MM.1S (cell line): ENCODE results near the gene FAM53C.

ENCODE experiments used
- DNase-seq: peaks from one replicate; pipeline ENCODE4 v3.0.0-alpha.2; 2015
- H2AFZ ChIP-seq: fragments of 300-600 bp; sonication (generic); 2 replicates; pipeline ENCODE4 v1.6.0; 2016; ENCODE audit warnings: antibody characterized with exemption, low read length
- H3F3A ChIP-seq: fragments of 300-600 bp; sonication (generic); 2 replicates; pipeline ENCODE4 v1.6.1; 2016; ENCODE audit warnings: mild to moderate bottlenecking, antibody characterized with exemption, low read length, moderate library complexity, mixed read lengths; ENCODE audit not compliant: insufficient read depth
- H3K27ac ChIP-seq: fragments of 300-600 bp; sonication (generic); 2 replicates; pipeline ENCODE4 v1.5.1; 2016; ENCODE audit warnings: mild to moderate bottlenecking, low read length
- H3K27me3 ChIP-seq: fragments of 300-600 bp; sonication (generic); replicated peaks from 2 replicates; pipeline ENCODE4 v1.6.0; 2016; ENCODE audit warnings: low read length; ENCODE audit not compliant: insufficient read depth
- H3K36me3 ChIP-seq: fragments of 300-600 bp; sonication (generic); replicated peaks from 2 replicates; pipeline ENCODE4 v1.6.1; 2016; ENCODE audit warnings: mild to moderate bottlenecking, low read length, mixed read lengths; ENCODE audit not compliant: insufficient read depth
- H3K4me1 ChIP-seq: fragments of 300-600 bp; sonication (generic); 2 replicates; pipeline ENCODE4 v1.6.1; 2016; ENCODE audit warnings: low read length, mixed read lengths
- H3K4me2 ChIP-seq: fragments of 300-600 bp; sonication (generic); 2 replicates; pipeline ENCODE4 v1.6.0; 2016; ENCODE audit warnings: low read depth, low read length
- H3K4me3 ChIP-seq: fragments of 300-600 bp; sonication (generic); 2 replicates; pipeline ENCODE4 v1.5.1; 2016; ENCODE audit warnings: low read length, mixed read lengths
- H3K79me2 ChIP-seq: fragments of 300-600 bp; sonication (generic); 2 replicates; pipeline ENCODE4 v1.6.1; 2016; ENCODE audit warnings: mixed run types, low read length, mixed read lengths
- H3K9ac ChIP-seq: fragments of 300-600 bp; sonication (generic); 2 replicates; pipeline ENCODE4 v1.6.1; 2016; ENCODE audit warnings: low read length, mixed read lengths
- H3K9me2 ChIP-seq: fragments of 300-600 bp; sonication (generic); replicated peaks from 2 replicates; pipeline ENCODE4 v1.6.1; 2016; ENCODE audit warnings: mild to moderate bottlenecking, low read length, mixed read lengths; ENCODE audit not compliant: insufficient read depth
- H3K9me3 ChIP-seq: fragments of 300-600 bp; sonication (generic); replicated peaks from 2 replicates; pipeline ENCODE4 v1.6.1; 2016; ENCODE audit warnings: mild to moderate bottlenecking, low read length, mixed read lengths; ENCODE audit not compliant: insufficient read depth
- H4K20me1 ChIP-seq: fragments of 300-600 bp; sonication (generic); 2 replicates; pipeline ENCODE4 v1.6.1; 2016; ENCODE audit warnings: mild to moderate bottlenecking, low read length, moderate library complexity, mixed read lengths; ENCODE audit not compliant: insufficient read depth
- EZH2 ChIP-seq: fragments of 300-600 bp; sonication (generic); optimal IDR thresholded peaks from 2 replicates; pipeline ENCODE3; 2017; ENCODE audit warnings: low read depth, mild to moderate bottlenecking, antibody characterized with exemption, low read length, mixed read lengths
- EZH2phosphoT487 ChIP-seq: fragments of 300-600 bp; sonication (generic); IDR thresholded peaks from 2 replicates; pipeline ENCODE4 v1.6.1; 2018; ENCODE audit warnings: antibody characterized with exemption, low read length
- TF ChIP-seq, protein P1 (sequence below): fragments of 300-600 bp; sonication (generic); IDR thresholded peaks from 2 replicates; pipeline ENCODE4 v1.5.1; 2016; ENCODE audit warnings: antibody characterized with exemption, low read length, mixed read lengths

FAM53C gene

DNA sequence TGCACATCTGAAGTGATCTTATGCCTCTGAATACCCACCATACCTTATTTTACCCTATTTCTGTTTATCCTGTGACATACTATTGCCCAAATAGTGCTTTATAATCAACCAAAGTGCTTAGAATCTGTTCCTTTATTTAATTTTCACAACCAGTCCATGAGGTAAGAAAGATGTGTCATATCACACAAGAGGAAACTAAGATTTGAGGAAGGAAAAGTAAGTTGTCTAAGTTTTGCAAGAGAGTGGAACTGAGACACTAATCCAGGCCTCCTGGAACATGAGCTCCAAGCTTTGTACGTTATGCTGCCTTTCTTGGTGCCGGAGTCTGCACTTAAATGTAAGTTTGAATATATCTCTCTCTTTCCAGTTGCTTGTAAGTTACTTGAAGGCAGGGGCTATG is 31.6 kb downstream of the FAM53C start:
- H3K4me2 ChIP-seq, result no peak overlapping the region
- no peaks in the 10 kb centered on the region for H3K9me2 ChIP-seq
- peaks cover 22% of the 10 kb centered on the region; the same call in 1 of the 2 replicates for H4K20me1 ChIP-seq
- H3K79me2 ChIP-seq, result peaks cover 85% of the 10 kb centered on the region
- no peak for DNase-seq
- TF ChIP-seq EZH2phosphoT487 (no peak), EZH2 (no peak)
- TF ChIP-seq, protein P1, sequence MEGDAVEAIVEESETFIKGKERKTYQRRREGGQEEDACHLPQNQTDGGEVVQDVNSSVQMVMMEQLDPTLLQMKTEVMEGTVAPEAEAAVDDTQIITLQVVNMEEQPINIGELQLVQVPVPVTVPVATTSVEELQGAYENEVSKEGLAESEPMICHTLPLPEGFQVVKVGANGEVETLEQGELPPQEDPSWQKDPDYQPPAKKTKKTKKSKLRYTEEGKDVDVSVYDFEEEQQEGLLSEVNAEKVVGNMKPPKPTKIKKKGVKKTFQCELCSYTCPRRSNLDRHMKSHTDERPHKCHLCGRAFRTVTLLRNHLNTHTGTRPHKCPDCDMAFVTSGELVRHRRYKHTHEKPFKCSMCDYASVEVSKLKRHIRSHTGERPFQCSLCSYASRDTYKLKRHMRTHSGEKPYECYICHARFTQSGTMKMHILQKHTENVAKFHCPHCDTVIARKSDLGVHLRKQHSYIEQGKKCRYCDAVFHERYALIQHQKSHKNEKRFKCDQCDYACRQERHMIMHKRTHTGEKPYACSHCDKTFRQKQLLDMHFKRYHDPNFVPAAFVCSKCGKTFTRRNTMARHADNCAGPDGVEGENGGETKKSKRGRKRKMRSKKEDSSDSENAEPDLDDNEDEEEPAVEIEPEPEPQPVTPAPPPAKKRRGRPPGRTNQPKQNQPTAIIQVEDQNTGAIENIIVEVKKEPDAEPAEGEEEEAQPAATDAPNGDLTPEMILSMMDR, result no peak
- H2AFZ ChIP-seq, result no peak overlapping the region
- H3F3A ChIP-seq, result 0 out of 2 replicates have a peak, but pooled peaks cover 3% of the 10 kb centered on the region
- H3K4me3 ChIP-seq, result no peak overlapping the region
- H3K27ac ChIP-seq, result no peak overlapping the region
- no peak overlapping the region for H3K9ac ChIP-seq
- H3K4me1 ChIP-seq, result no peaks in the 10 kb centered on the region
- no peaks in the 10 kb centered on the region for H3K9me3 ChIP-seq
- H3K36me3 ChIP-seq, result no peaks in the 10 kb centered on the region
- H3K27me3 ChIP-seq, result no peaks in the 10 kb centered on the region

DNA sequence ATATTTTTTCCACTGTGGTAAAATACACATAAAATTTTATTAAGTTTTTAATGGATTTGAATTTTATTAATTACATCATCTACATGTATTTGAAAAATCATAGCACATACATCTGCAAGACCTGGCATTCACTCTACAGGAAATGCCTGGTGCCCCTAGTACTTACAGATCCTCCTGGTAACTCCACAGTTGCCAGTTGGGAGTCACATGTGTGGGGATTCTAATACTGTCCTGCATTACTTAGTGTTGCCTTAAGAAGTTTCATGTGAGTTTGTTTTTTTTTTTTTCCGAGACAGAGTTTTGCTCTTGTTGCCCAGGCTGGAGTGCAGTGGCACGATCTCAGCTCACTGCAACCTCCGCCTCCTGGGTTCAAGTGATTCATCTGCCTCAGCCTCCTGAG is 32.5 kb downstream of the FAM53C start:
- Histone ChIP-seq H3K36me3 (no peaks in the 10 kb centered on the region), H4K20me1 (peaks cover 22% of the 10 kb centered on the region; the same call in 1 of the 2 replicates)

DNA sequence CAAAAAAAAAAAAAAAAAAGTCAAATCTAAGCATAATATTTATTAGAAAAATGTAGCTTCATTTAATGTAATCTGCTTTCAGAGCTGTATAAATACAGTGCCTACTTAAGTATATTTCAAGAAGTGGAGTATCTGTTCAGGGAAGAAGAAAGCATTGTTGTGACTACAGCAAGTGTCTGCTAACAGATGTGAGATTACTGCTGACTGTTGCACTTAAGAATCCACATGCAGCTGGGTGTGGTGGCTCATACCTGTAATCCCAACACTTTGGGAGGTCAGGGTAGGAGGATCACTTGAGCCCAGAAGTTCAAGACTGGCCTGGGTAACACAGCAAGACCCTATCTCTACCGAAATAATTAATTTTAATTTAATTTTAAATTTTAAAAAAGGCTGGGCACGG is 33.4 kb downstream of the FAM53C start:
- 0 out of 2 replicates have a peak, but pooled peaks cover 3% of the 10 kb centered on the region for H3F3A ChIP-seq
- no peaks in the 10 kb centered on the region for H3K27me3 ChIP-seq
- DNase-seq, result no peak
- H4K20me1 ChIP-seq, result peaks cover 18% of the 10 kb centered on the region; the same call in 1 of the 2 replicates
- H3K9me3 ChIP-seq, result no peaks in the 10 kb centered on the region
- no peaks in the 10 kb centered on the region for H3K4me1 ChIP-seq
- H3K9ac ChIP-seq, result no peak overlapping the region
- TF ChIP-seq EZH2phosphoT487 (no peak), EZH2 (no peak)
- TF ChIP-seq, protein P1, result no peak
- peaks cover 67% of the 10 kb centered on the region for H3K79me2 ChIP-seq
- H3K36me3 ChIP-seq, result no peaks in the 10 kb centered on the region
- no peaks in the 10 kb centered on the region for H3K9me2 ChIP-seq
- H3K4me2 ChIP-seq, result no peak overlapping the region
- H3K4me3 ChIP-seq, result no peak overlapping the region
- no peak overlapping the region for H2AFZ ChIP-seq
- H3K27ac ChIP-seq, result no peak overlapping the region

More for the DNA sequence above, 32.5 kb downstream of the FAM53C start:
- no peak overlapping the region for H3K27ac ChIP-seq
- 0 out of 2 replicates have a peak, but pooled peaks cover 3% of the 10 kb centered on the region for H3F3A ChIP-seq
- no peak overlapping the region for H3K4me3 ChIP-seq
- no peaks in the 10 kb centered on the region for H3K9me3 ChIP-seq
- TF ChIP-seq EZH2, result no peak
- TF ChIP-seq, protein P1, result no peak
- TF ChIP-seq EZH2phosphoT487, result no peak
- no peak overlapping the region for H2AFZ ChIP-seq
- peaks cover 76% of the 10 kb centered on the region for H3K79me2 ChIP-seq
- H3K4me2 ChIP-seq, result no peak overlapping the region
- H3K9me2 ChIP-seq, result no peaks in the 10 kb centered on the region
- H3K9ac ChIP-seq, result no peak overlapping the region
- H3K4me1 ChIP-seq, result no peaks in the 10 kb centered on the region
- no peak for DNase-seq
- no peaks in the 10 kb centered on the region for H3K27me3 ChIP-seq
